OCI-M2 (cell line): ENCODE measurements around the gene GMDS.

Experiments
- DNase-seq: peaks from one replicate; lab custom pipeline; 2025; ENCODE audit not compliant: unreplicated experiment; lab: John Stamatoyannopoulos, UW

Gene GMDS

DNA sequence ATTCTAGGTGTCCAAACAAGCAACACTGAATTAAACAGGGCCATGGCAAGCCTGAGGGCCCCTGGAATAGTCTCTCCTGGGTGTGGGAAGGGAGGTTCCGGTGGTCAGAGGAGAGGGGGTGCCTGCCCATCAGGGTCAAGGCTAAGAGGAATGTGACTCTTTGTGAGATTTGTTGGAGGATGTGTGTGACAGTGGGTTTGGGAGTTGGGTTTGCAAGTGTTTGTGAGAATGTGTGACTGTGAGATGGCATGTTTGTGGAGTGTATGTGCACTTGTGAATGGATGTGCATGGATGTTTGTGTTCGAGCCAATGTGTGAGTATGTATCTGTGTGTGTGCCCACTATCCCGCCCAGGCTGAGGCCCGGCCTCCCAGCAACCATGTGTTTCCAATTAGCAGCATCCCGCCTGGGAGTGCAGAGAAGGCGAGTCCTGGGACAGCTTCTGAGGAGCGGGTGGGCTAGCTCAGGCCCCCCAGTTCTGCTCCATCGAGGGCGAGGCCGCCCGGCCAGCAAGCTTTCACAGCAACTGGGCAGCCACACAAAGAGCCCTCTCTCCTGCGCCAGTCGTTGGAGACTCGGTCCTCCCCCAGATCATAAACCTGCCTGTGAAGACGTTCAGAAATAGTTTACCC, 623.1 kb downstream of the GMDS start:
- DNase-seq: no peak

DNA sequence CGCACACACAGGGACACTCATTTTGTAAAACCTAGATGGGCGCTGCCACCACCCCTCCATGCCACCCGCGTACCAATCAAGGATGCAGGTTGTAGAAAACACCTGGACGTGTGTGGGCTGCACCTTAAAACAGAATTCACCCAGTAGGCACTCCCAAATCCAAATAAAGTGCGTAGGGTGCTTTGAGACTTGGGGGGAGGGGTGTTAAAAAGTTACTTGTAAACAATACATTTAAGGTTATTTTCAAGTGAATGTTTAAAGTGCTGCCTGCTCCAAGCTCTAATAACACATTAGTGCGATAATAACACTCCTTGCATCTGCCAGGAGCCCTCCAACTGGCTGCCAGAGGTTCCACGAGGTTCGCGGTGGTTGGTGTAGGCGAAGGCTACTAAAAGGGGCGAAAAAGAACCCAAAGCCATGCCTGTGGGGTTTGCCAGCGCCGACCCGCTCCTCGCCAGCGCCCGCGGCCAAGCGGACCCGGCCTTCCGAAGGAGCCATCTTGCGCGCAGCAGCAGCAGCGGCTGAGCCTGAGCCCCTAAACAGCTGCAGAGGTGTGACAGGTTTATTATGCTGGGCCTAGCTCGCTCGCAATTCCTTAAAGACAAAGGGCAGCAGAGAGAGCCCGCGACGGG, 624.2 kb downstream of the GMDS start:
- no peak for DNase-seq

DNA sequence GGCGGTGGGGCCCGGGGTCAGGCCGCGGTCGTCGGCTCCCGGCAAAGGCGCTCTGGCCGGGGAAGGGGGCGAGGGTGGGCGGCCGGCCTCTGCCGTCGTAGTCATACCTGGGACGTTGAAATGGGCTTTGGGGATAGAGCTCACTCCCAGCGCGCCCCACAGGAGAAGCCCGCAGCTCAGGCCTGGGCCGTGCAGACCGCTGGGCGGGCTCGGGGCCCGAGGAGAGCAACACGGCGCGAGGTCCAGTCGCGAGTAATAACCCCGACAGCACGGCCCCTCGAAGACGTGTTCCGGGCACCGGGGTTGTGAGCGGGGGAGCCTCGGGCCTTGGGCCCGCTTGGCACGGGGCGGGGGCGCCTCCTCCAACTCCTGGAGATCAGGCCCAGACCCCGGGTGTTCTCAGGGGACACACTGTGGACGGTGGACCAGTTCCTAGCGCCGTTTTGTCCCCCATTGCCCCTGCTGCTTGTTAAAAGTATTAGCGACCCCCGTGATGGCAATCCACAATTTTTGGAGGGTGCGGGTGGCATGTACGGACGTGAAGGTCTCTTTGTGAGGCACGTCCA, 624.8 kb downstream of the GMDS start:
- no peak for DNase-seq

DNA sequence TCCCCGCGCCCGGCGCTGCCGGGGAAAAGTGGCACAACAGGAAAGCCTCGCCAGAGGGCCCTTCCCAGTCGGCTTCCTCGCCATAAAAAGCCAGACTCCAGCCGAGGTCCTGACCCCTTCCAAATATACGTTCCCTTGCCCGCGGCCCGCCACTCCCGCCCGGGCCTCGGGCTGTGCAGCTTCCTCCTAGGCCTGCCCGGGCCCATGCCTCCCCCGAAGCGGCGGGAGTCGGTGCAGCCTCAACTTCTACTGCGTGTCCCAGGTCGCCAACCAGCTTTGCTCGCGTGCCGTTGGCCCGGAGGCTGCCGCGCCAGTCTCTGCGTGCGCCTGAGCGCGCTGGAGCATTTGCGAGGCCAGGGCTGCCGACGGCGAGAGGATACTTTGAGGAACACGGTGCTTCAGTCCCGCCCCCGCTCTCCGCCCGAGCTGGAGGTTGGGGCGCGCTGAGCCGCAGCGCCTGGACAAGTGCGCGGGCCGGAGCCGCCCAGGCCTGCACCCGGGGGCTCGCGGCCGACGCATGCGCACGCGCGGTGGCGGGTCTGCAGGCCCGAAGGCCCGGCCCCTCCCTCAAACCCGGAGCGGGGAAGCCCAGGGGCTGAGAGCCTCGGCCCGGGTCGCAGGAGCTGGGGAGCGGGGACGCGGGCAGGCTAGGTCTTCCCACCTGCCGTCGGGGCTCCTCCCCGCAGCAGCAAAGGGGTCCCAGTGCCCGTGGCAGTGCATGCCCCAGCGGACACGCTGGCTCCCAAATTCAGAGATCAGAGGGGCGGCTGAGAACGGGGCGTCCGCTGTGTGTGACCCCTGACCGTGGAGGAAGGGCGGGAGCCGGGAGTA, 625.5 kb downstream of the GMDS start:
- no peak for DNase-seq

DNA sequence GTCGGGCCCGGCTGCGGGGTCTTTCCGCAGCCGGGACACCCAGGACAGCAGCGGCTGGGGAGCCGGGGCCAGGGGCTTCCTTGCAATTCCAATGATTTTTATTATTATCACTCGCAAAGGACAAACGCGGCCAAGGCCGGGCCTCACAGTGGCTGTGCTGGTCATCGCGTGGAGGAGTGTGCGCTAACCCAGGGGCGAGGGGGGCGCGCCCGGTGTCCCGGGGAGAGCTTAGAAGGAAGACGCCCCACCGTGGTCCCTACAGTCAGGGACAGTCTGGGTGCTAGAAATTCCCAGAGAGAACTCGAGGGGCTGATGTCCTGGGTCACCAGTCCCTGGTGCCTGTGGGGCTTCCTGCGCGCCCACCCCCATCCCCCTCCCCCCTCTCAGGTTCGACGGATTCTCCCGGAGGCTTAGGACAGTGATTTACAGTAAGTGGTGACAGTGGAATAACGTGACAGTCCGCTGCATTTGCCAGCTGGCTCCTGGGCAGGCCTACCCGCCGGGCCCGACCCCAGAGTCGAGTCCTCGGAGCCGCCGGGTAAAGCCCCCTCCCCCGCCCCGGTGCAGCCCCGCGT, 626.2 kb downstream of the GMDS start:
- no peak for DNase-seq

DNA sequence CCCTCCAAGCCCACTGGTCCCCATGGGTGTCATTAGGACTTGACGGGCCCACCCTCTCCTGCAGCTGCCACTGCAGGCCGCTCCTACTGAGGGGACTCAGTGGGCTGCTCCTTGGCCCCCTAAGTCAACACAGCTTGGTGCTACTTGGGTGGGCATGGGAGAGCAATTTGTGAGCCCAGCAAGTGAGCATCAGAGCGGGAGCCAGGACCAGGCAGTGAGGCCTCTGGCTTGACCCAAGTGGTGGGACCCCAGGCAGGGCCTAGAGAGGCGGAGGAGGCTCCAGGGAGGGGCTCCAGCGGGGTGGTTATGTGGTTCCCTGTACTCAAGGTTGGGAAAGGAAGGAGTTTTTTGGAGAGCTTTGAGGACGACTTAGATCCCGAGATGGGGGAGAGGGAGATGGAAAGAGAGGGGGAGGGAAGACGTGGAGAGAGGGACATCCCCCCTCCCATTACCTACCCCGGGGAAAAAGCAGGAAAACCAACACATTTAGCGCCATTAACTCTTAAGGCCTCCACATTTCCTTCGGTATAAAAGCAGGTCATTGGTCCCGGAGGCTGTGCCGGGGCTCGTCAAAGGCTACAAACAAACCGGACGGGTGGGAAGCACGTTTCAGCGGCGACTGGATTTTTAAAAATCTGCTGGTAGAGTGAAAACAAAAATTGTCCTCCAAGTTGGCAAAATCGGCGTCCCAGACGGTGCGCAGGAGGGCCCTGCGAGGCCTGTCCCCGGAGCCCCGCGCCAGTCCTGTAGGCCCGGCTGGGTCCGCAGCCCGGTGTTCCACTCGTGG, 626.9 kb downstream of the GMDS start:
- no peak for DNase-seq

DNA sequence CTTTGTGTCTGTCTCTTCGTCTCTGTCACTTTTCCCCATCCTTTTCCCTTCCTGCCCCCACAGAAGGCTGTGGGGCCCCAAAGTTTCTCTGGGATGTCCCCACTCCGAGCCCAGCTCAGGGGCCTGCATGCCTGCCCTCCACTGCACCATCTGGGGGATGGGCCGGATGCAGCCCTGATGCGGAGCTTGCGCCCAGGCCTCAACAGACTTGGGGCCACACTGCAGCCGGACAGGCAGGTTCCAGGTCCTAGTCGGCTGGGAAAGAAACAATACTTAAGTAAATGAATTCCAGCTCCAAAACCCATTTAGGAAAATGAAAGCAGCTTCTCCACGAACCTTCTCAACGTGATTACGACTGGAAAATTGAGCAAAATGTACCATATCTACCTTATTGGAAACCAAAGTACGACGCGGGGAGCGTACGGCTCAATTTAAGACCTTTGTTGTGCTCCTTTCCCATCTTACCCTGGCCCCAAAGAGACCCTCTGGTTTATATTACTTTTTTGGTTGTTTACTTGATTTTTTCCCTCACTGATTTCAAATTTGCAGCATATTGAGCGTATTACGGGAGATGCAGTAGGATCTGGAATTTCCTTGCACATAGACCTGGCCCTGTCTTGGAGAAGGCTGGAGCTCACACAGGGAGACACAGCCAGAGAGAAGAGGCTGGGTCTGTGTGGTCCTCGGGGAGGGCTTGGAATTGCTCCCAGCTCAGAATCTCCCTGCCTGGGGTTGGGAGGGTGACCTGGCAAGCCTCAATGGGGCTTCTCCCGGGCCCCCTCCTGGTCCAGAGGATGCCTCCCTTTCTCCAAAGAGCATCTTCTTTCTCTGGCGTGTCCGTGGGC, 627.7 kb downstream of the GMDS start:
- no peak for DNase-seq

DNA sequence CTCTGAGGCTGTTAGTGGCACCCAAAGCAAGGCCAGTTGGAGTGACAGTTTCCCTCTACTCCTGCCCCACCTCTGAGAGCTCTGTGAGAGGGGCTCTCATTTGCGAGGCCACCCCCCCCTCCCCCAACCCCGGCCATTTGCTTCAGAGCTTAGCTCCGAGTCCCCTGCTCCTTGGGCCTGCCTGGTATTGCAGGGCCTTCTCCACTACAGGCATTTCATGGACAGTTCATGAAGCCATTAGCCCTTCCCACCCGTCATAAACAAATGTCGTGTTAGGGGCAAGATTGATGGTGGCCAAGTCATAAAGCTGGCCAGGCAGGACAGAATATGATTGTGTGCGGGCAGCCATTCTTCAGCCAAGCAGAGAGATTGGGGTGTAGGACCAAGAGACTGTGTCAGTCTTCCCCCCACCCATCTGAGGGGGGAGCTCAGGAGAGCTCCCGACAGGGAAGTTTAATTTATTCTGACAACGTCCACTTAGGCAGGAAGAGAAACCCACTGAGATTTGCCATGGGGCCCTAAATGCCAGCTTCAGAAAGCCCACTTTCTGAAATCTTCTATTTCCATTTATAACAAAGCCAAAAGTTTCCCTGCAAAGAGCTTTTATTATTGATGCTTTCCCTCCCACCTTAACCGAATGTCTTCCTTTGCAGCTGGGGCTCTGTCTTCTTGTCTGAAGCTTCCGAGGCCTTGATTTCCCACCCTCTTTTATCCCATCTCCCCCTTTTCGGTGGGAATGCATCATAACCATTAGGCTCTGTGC, 628.5 kb downstream of the GMDS start:
- DNase-seq: no peak

DNA sequence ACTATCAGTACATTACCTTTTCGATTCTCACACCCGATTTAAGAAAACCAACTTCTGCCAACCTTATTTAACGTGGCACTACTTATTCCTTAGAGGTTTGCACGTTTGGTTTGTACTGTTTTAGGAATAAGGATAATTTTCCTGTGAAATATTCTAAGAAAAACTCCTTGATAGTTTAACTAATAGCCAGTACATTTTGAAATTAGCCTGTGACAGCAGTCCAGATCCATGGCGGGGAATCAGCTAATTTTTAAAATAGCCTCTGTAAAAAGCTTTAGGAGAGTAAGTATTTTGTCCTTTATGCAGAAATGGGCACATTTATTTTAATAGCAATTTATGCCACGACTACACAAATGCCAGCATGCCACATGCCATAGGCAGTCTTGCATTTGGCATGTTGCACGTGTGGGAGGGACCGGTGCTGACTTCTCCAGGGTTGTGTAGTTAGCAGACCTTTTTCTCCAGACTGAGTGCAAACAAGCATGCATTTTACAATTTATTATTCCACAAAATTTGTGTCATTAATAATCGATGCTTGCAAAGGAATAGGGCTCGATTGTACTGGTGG, 629.5 kb downstream of the GMDS start:
- DNase-seq: no peak

DNA sequence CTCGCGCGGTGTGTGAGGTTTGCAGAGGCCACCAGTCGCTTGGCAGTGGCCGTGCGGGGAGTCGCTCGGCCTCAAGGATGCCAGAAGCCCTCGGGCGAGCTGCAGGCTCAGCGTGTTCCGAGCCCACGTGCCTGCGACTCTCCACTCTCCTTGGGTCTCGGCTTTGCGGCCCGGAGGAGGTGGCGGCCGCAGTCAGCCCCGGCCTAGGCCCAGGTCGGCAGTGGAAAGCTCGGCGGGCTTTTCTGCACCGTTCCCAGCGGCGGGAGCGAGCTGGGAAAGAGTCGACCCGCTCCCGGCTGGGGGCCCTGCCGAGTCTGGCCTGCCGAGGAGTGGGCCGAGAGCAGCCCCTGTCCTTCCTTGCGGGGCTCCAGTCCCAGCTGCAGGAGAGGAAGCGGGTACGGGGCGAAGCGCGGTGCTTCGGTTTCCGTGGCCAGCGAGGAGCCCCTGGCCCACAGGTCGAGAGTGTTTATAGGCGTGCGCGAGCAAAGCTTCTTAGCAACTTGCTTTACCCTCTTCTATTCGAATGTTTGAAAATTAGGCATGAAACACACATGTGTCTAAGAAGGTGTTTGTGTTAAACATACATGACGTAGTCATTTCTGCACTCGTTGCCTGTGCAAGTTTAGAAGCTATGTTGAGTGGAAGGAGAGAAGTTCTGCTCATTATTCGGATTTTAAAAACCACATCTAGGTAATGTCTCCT, 630.1 kb downstream of the GMDS start:
- no peak for DNase-seq

DNA sequence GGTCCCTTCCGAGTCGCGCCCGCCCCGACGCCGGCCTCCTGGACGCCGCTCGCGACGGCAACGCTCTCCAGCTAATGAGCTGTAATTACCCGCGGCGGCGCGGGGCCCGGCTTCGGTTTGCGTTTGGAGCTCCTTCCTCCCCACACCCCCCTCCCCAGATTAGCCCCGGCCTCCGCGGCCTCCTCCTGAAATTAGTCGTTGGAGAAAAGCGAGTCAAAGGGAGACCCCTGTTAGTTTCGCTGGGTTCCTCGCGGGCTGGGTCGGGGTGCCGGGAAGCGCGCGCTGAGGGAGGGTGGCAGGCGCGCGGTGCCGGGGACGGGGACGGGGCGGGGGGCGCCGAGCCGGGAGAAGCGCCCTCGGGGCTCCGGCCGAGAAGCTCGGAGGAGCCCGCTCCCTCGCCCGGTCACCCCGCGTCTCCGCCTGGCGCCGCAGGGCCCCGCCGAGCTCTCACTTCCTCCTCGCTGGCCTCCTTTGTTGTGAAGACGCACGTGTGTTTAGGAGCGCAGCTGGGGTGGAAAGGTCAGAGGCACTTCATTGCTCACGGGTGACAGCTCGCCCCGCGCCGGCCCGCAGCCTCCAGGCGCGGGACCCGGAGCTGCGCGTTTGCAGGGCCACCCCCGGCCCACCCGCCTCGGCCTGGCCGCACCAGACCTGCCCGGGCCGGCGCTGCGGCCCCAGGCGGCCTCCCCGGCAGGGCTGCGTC, 630.8 kb downstream of the GMDS start:
- DNase-seq: no peak

DNA sequence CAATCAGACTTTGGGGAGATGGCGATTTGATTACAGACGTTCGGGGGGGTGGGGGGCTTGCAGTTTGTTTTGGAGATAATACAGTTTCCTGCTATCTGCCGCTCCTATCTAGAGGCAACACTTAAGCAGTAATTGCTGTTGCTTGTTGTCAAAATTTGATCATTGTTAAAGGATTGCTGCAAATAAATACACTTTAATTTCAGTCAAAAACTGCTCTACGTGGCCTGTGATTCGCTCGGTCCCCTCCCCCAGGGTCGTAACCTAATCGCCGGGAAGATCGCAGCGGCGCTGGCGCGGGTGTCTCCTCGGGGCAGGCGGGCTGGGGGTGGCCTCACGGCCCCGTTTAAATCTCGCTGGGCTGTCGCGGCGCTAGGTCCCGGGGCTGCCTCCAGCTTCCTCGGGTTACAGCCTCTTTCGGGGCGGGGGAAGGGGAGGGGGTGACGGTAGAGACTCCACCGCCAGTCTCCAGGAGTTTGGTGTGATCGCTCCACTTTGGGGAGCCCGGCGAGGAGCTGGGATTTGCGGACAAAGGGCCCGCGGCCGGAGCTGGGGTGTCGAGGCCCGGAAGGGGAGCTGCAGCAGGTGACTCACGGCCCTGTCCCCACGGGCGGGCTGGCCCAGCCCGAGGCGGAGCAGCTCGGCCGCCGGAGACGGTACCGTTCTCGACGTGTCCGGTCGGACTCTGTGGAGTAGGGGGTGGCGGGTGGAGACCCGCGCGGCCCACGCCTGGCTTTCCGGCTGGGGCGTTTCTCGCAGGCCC, 631.5 kb downstream of the GMDS start:
- no peak for DNase-seq

DNA sequence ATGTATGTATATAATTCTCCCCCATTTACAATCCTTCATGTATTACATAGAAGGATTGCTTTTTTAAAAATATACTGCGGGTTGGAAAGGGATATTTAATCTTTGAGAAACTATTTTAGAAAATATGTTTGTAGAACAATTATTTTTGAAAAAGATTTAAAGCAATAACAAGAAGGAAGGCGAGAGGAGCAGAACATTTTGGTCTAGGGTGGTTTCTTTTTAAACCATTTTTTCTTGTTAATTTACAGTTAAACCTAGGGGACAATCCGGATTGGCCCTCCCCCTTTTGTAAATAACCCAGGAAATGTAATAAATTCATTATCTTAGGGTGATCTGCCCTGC, 632.1 kb downstream of the GMDS start:
- DNase-seq: no peak

DNA sequence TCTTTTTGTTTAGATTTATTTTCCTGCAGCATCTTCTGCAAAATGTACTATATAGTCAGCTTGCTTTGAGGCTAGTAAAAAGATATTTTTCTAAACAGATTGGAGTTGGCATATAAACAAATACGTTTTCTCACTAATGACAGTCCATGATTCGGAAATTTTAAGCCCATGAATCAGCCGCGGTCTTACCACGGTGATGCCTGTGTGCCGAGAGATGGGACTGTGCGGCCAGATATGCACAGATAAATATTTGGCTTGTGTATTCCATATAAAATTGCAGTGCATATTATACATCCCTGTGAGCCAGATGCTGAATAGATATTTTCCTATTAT, 632.5 kb downstream of the GMDS start:
- DNase-seq: no peak

DNA sequence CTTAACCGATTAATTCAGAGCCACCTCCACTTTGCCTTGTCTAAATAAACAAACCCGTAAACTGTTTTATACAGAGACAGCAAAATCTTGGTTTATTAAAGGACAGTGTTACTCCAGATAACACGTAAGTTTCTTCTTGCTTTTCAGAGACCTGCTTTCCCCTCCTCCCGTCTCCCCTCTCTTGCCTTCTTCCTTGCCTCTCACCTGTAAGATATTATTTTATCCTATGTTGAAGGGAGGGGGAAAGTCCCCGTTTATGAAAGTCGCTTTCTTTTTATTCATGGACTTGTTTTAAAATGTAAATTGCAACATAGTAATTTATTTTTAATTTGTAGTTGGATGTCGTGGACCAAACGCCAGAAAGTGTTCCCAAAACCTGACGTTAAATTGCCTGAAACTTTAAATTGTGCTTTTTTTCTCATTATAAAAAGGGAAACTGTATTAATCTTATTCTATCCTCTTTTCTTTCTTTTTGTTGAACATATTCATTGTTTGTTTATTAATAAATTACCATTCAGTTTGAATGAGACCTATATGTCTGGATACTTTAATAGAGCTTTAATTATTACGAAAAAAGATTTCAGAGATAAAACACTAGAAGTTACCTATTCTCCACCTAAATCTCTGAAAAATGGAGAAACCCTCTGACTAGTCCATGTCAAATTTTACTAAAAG, 633.0 kb downstream of the GMDS start:
- DNase-seq: no peak

DNA sequence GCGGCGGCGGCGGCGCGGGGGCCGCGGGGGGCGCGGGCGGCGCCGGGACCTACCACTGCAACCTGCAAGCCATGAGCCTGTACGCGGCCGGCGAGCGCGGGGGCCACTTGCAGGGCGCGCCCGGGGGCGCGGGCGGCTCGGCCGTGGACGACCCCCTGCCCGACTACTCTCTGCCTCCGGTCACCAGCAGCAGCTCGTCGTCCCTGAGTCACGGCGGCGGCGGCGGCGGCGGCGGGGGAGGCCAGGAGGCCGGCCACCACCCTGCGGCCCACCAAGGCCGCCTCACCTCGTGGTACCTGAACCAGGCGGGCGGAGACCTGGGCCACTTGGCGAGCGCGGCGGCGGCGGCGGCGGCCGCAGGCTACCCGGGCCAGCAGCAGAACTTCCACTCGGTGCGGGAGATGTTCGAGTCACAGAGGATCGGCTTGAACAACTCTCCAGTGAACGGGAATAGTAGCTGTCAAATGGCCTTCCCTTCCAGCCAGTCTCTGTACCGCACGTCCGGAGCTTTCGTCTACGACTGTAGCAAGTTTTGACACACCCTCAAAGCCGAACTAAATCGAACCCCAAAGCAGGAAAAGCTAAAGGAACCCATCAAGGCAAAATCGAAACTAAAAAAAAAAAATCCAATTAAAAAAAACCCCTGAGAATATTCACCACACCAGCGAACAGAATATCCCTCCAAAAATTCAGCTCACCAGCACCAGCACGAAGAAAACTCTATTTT, 633.7 kb downstream of the GMDS start:
- DNase-seq: no peak
